Measurements from ENCODE around the gene MAPT. TPM values are rescaled to one million over a fixed set of nuclear protein-coding genes. Genes with fewer than 3 reads are reported as not detected.

The MAPT gene
- total RNA-seq, 1 donor from 2014 or later = 2.4 TPM

DNA sequence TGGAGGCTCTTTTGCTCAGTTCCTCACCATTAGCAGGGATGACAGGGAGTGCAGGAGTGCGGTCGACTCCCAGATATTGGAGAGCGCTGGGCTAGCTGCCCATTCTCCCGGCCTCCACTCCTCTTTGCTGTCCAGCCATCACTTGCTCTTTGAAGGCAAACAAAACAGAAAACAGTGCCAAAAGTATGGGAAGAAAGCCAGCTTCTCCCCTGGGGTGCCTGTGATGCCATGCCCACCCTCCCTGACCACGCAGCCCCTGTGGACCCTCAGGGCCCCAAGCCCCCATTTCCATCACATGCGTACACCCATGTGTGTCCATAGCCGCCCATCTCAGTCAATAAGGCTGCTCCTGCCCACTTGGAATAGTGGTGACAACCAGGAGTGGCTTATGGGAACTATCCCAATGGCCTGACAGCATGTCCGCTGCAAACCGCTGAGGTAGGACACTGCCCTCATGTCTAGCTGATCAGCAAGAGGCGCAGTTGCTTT is 30.0 kb downstream of the MAPT start:
- no peaks in the 10 kb centered on the region for H3K79me2 ChIP-seq (ENCODE audit: low read depth)
- no peaks in the 10 kb centered on the region for H3F3A ChIP-seq (ENCODE audit: low read depth)
- H3K4me3 ChIP-seq = no peak overlapping the region
- Mint-ChIP-seq H3K4me3 (no peak overlapping the region), H3K36me3 (no peaks in the 10 kb centered on the region), H3K4me1 (peaks cover 5% of the 10 kb centered on the region), H3K9me3 (no peaks in the 10 kb centered on the region), H3K27me3 (ENCODE audit: insufficient read depth, low read depth) (peaks cover 7% of the 10 kb centered on the region), H3K27ac (no peak overlapping the region)
- H3K4me1 ChIP-seq = no peaks in the 10 kb centered on the region
- no peak overlapping the region for H2AFZ ChIP-seq (replicated peaks)
- no peak overlapping the region for H3K4me2 ChIP-seq
- no peak overlapping the region for H3K9ac ChIP-seq
- TF ChIP-seq, protein P1, sequence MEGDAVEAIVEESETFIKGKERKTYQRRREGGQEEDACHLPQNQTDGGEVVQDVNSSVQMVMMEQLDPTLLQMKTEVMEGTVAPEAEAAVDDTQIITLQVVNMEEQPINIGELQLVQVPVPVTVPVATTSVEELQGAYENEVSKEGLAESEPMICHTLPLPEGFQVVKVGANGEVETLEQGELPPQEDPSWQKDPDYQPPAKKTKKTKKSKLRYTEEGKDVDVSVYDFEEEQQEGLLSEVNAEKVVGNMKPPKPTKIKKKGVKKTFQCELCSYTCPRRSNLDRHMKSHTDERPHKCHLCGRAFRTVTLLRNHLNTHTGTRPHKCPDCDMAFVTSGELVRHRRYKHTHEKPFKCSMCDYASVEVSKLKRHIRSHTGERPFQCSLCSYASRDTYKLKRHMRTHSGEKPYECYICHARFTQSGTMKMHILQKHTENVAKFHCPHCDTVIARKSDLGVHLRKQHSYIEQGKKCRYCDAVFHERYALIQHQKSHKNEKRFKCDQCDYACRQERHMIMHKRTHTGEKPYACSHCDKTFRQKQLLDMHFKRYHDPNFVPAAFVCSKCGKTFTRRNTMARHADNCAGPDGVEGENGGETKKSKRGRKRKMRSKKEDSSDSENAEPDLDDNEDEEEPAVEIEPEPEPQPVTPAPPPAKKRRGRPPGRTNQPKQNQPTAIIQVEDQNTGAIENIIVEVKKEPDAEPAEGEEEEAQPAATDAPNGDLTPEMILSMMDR (IDR thresholded peaks at IDR 0.05) = no peak
- no peak for TF ChIP-seq EZH2phosphoT487 (IDR thresholded peaks at IDR 0.05)
- no peaks in the 10 kb centered on the region for H3K9me3 ChIP-seq (ENCODE audit: low read depth)
- no peak for DNase-seq (ENCODE audit: low spot score)
- no peaks in the 10 kb centered on the region for H4K20me1 ChIP-seq (ENCODE audit: low read depth)
- no peaks in the 10 kb centered on the region for H3K27me3 ChIP-seq
- H3K27ac ChIP-seq = no peak overlapping the region
- no peaks in the 10 kb centered on the region for H3K36me3 ChIP-seq

DNA sequence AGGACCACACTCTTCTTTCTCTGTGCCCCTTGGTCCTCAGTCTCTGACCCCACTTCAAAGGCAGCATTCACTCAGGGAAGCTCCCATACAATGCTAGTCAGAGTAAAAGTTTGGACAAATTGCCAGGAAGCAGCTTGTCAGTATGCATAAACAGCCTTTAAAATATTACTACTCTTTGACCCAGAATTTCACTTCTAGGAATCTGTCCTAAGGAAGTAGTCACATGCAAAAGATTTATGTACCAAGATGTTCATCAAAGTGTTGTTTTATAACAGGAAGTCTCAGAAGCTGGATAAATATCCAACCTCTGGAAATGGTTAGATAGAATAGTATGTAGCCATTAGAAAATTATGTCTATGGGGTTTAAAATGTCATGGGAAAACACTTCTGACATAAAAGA is 31.0 kb downstream of the MAPT start:
- no peak for TF ChIP-seq EZH2phosphoT487 (IDR thresholded peaks at IDR 0.05)
- no peak for TF ChIP-seq EZH2 (IDR thresholded peaks at IDR 0.05)
- TF ChIP-seq, protein P1 (IDR thresholded peaks at IDR 0.05) = no peak
- Mint-ChIP-seq H3K27me3 (ENCODE audit: insufficient read depth, low read depth) (peaks cover 4% of the 10 kb centered on the region), H3K4me3 (no peak overlapping the region), H3K4me1 (peaks cover 5% of the 10 kb centered on the region), H3K9me3 (no peaks in the 10 kb centered on the region), H3K27ac (no peak overlapping the region), H3K36me3 (no peaks in the 10 kb centered on the region)
- Histone ChIP-seq H3K9me3 (ENCODE audit: low read depth) (no peaks in the 10 kb centered on the region), H3K36me3 (no peaks in the 10 kb centered on the region), H2AFZ (replicated peaks) (no peak overlapping the region), H3K79me2 (ENCODE audit: low read depth) (no peaks in the 10 kb centered on the region), H3K27ac (no peak overlapping the region), H3K4me2 (no peak overlapping the region), H3K9ac (no peak overlapping the region), H3K4me3 (no peak overlapping the region), H3K4me1 (no peaks in the 10 kb centered on the region), H4K20me1 (ENCODE audit: low read depth) (no peaks in the 10 kb centered on the region), H3F3A (ENCODE audit: low read depth) (no peaks in the 10 kb centered on the region), H3K27me3 (no peaks in the 10 kb centered on the region)
- no peak for DNase-seq (ENCODE audit: low spot score)

DNA sequence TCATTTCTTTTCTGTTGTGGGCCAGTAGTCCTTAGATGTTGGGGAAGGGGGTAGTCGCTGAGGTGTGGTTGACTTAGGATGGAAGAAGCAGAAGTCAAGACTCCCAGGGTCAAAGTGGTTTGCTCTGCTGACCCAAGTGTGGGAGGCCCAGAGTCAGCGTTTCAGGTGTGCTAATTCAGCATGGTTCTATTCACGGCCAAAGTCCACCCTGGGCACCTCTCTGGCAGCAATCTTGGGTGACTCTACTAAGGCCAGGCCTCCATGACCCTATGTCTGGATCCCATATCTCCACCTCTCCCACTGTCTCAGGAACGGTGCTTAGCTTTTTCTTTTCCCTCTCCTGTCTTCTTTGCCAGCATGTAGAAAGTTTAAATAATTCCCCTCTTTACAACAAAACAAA is 32.9 kb downstream of the MAPT start:
- H3K27me3 Mint-ChIP-seq (ENCODE audit: insufficient read depth, low read depth) = peaks cover 4% of the 10 kb centered on the region
- Histone ChIP-seq H3K36me3 (no peaks in the 10 kb centered on the region), H3K27me3 (no peaks in the 10 kb centered on the region), H3K79me2 (ENCODE audit: low read depth) (no peaks in the 10 kb centered on the region), H3K27ac (no peak overlapping the region), H3K9ac (no peak overlapping the region), H3K4me3 (no peak overlapping the region), H4K20me1 (ENCODE audit: low read depth) (no peaks in the 10 kb centered on the region), H3K4me2 (no peak overlapping the region), H3K9me3 (ENCODE audit: low read depth) (no peaks in the 10 kb centered on the region), H2AFZ (replicated peaks) (no peak overlapping the region), H3K4me1 (no peaks in the 10 kb centered on the region), H3F3A (ENCODE audit: low read depth) (no peaks in the 10 kb centered on the region)
- no peak overlapping the region for H3K27ac Mint-ChIP-seq
- TF ChIP-seq EZH2phosphoT487 (IDR thresholded peaks at IDR 0.05) (no peak), EZH2 (IDR thresholded peaks at IDR 0.05) (no peak)
- TF ChIP-seq, protein P1 (IDR thresholded peaks at IDR 0.05) = no peak
- peaks cover 5% of the 10 kb centered on the region for H3K4me1 Mint-ChIP-seq
- no peaks in the 10 kb centered on the region for H3K9me3 Mint-ChIP-seq
- H3K4me3 Mint-ChIP-seq = no peak overlapping the region
- no peaks in the 10 kb centered on the region for H3K36me3 Mint-ChIP-seq
- DNase-seq (ENCODE audit: low spot score) = no peak
